UCSD-AML1 (cell line): ENCODE data around the gene RAMAC.
"Not testable (repeated sequence)": the region's sequence is repeated elsewhere in the genome, so short reads cannot be mapped to it uniquely, and the experiment has no call there.

Experiments used
- DNase-seq: peaks from one replicate; lab custom pipeline; 2025; ENCODE audit not compliant: unreplicated experiment; lab: John Stamatoyannopoulos, UW

Gene RAMAC

DNA sequence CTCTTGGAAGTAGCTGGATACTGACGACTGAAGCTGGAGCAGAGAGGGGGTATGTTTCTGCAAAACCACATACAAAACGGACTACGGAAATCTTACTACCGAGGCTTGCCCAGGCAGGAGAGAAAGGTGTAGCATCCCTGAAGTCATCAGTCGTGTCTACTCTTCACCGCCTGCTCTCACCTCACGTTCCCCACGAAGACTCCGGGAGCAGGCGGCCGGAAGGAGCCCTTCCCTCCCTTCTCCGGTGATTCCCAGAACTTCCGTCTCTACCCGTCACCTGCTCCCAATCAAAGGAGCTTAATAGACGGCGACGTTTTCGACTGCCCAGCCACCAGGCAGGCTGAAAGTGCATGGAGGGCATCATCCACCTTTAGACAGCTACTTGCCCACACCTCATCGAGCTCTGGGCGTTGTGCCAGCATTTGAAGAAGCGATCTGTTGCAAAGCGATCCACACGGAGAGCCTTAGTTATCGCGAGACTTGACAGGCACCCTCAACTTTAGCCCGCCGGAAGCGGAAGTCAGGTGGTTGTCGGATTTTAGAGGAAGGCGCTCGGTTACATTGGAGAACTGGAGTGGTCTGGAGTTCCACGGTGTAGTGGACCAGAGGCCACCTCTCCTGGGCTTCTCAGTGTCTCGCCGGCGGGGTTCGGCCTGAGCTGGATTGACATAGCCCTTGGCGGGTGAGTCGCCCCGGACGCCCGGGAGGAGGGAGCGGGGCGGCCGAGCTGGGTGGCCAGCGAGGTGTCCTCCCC, at the start of gene RAMAC:
Gene RAMAC, plus strand, starts transcription at position 523 of the 754 bp plus-strand sequence. CDS start 2,809 bp downstream, outside the sequence.
- peak; percentile 86 for DNase-seq

DNA sequence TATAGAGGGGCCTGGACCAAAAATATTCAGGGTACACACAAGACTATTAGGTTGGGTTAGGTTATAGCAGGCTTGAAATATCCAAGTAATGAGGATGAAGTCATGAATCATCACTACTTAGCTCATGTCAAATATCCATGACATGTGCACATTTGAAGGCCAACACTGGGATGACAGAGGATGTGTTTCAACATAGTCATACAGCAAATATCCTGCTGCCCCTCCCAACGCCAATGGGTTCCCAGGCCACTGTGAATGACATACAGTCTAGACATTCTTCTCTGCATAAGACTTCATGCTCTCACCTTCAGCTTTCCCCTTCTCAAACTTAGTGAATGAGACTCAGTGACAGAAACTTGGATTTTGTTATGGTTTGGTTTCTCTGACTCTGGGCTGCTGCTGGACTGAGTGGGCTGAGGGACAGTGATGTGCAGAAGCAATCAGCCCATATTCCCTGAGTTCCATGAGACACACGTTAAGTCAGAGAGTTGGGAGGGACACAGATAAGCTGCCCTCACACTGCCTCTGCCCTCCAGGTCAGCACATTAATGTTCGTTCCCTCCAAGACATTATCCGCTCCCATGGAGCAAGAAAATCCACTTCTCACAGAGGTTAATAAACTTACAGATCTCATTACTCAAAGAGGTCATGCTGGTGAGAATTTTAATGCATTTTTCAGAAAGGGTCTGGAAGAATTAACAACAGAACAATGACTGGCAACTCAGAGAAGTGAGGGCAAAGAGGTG, 48.9 kb upstream of the RAMAC start:
- no peak for DNase-seq

GRCh38 chr15:82937712-82938058, 48.3 kb upstream of the RAMAC start:
- no peak for DNase-seq

DNA sequence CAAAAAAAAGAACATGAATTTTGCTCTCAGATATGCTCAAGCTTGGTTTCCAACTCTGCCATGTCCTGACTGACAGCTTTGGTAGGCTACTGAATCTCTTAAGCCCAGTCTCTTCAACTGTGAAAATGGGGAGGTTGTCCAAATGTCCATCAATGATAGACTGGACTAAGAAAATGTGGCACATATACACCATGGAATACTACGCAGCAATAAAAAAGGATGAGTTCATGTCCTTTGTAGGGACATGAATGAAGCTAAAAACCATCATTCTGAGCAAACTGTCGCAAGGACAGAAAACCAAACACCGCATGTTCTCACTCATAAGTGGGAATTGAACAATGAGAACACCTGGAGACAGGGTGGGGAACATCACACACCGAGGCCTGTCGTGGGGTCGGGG, 46.3 kb upstream of the RAMAC start:
- not testable (repeated sequence) for DNase-seq

- DNase-seq: no peak
Measured at GRCh38 chr15:82942691-82943090, 43.3 kb upstream of the RAMAC start.

DNA sequence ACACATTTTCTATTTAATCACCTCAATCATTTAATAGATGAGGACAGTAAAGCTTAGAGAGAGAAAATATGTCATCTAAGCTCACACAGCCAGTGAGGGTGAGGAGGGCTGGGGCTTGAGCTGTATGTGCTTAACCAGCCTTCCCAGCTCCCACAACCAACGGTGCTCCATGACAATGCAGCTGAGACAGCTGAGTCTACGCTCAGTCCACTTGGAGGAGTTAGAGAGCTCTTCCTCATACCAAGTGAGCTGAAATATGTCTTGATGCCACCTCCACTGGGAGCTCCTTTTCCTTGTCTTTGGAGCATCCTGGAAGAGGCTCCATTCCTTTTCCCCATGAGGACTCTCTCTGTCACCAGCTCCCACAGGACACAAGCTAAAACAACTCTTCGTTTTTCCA, 42.8 kb upstream of the RAMAC start:
- no peak for DNase-seq

- no peak for DNase-seq
Measured at GRCh38 chr15:82944056-82944455, 42.0 kb upstream of the RAMAC start.

DNA sequence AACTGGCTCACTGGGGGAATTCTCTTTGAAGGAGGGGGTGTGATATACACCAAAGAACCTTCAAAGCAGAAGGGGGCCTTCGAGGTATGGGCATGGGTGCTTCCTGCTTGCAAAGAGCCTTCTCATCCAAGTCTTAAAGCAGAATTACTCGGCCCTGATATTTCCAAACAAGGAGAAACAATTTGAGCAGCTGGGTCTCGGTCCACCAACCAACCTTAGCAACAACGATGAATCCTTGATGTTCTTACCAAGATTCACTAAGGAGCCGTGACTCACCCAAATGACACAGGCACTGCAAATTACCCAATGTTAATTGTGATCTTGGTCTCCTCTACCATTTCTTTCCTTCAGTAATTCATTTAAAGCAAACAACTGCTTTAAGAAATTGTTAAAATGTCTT, 41.2 kb upstream of the RAMAC start:
- no peak for DNase-seq

DNA sequence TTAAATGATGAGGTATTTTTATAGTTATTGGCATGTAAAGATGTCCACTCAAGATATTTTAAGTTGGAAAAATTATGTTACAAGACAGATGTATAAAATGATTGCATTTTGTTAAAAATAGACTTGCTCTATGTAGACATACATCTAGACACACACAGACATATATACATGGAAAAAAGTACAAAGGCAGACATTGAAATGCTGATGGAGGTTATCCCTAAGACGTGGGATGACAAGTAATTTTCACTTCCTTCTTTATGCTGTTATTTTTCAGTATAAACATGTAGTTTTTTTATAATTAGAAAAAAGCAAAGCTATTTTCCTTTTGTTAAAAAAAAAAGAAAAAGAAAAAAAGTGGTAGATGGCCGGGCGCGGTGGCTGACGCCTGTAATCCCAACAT, 40.7 kb upstream of the RAMAC start:
- DNase-seq: no peak

- DNase-seq: no peak
Measured at GRCh38 chr15:82946155-82946701, 39.8 kb upstream of the RAMAC start.

- no peak for DNase-seq
Measured at GRCh38 chr15:82950295-82950694, 35.7 kb upstream of the RAMAC start.

DNA sequence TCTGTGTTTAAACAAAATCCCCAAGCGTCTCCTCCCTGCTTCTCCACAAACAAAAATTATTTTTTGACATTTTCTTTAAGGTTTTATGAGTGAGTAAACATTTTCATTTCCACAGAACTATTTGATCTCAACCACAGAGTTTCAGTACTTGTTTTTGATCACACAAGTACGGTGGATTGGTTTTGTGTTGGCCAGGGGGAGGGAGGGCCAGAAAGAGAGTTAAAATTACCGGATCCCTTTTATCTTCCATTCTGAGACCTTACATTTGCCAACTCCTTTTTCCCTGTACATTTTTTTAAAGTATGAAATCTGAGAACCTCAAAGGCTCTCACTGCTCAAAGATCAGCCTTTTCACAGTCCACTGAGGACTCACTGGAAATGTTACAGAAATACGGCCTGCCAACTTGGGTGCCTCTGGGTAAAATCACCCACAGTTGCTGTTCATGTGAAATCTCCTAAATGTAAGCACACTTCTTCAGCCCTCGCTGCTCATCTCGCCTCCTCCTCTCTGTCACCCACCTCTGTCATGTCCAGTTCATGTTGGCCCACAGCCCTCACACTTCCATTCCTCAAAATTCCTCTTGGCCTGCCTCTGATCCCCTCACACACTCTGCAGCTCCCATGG, 35.2 kb upstream of the RAMAC start:
- no peak for DNase-seq

- DNase-seq: no peak
Measured at GRCh38 chr15:82951472-82952157, 34.4 kb upstream of the RAMAC start.

DNA sequence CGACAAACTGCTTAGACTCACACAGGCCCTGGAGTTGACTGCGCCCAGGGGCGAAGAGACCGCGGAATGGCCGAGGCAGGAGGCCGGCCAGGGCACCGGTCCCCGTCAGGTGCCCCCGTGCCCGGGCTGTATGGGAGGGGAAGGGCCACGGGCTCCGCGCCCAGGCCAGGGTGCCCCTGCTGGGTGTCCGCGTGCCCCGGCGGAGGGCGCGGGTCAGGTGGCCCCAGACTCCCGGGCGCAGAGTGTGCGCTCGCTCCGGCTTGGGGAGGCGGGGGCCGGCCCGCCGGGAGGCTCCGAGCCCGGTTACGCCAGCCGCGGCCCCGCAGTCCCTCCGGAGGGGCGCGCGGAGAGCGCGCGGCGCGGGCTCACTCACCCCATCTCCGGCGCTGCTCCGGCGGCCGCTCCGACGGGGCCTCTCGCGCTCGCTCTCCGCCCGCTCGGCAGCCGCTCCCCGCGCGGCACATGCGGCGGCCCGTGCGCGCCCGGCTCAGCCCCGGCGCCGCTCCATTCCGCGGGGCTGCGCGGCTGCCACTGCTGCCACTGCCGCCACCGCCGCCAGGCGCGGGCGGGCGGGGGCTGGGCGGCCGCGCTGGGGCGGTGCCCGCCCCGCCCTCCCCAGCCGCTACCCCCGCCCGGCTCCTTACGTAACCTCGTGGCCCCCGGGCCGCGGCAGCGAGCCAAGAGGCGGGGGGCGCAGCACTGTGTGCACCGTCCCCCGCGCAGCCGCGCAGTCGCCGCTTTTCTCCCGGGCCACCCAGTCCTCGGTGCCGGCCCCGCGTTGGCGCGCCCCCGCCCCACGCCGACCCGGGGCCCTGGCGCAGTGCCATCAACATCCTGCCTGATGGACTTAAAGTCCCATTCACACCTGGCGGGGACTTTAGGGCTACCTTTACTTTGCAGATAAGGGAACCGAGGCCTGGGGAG, 33.6 kb upstream of the RAMAC start, which contains the start of gene HOMER2:
Gene HOMER2, minus strand, starts transcription at position 563 of the 924 bp plus-strand sequence. Its CDS starts 185 bp downstream, at position 378.
- DNase-seq: peak; percentile 62

GRCh38 chr15:82958638-82959037, 27.4 kb upstream of the RAMAC start:
- DNase-seq: no peak

- no peak for DNase-seq
Measured at GRCh38 chr15:82959423-82959822, 26.6 kb upstream of the RAMAC start.

DNA sequence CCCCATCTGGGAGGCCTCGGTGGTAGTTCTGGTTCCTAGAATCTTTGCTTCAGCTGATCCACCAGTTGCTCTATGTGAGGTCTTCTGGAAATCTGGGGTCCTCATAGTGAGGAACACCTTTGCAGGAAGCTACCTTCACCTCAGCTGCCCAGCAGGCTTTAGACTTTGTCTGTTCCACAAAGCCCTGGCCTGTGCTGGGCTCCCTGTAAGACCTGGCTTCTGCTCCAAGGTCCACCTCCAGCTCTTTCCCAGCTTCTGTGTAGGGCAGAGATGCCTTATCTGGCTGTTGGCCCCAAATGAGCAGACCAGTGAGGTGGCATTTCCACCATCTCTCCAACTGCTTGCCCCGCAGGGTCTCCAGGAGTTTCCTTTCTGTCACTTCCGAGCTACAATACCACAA, 25.2 kb upstream of the RAMAC start:
- DNase-seq: peak; percentile 32

GRCh38 chr15:82963471-82964341, 22.3 kb upstream of the RAMAC start:
- DNase-seq: no peak

- no peak for DNase-seq
Measured at GRCh38 chr15:82964890-82965289, 21.1 kb upstream of the RAMAC start.
